ENCODE measurements around the gene ATP6V0D1.

DNA sequence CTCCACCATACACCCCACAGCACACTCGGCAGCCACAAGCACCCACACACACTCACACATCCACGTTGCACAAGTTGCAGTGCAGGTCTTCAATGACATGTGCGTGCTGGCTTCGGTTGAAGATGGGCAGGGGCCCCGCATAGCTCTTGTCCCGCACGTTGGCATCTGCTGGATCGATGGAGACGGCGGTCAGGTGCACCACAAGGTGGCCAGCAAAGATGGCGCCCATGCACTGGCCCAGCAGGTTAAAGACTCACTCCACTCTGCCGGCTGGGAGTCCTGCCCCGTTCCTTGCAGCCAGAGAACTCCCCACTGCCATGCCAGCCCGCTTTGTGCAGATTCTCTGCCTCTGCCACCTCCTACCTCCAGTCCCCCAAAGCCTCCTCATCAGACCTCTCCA lies 80.1 kb downstream of the ATP6V0D1 start:
- TF ChIP-seq POLR2A (IDR thresholded peaks at IDR 0.05) (no peak), POLR2AphosphoS5 (IDR thresholded peaks at IDR 0.05) (no peak)
- TF ChIP-seq, protein P1, sequence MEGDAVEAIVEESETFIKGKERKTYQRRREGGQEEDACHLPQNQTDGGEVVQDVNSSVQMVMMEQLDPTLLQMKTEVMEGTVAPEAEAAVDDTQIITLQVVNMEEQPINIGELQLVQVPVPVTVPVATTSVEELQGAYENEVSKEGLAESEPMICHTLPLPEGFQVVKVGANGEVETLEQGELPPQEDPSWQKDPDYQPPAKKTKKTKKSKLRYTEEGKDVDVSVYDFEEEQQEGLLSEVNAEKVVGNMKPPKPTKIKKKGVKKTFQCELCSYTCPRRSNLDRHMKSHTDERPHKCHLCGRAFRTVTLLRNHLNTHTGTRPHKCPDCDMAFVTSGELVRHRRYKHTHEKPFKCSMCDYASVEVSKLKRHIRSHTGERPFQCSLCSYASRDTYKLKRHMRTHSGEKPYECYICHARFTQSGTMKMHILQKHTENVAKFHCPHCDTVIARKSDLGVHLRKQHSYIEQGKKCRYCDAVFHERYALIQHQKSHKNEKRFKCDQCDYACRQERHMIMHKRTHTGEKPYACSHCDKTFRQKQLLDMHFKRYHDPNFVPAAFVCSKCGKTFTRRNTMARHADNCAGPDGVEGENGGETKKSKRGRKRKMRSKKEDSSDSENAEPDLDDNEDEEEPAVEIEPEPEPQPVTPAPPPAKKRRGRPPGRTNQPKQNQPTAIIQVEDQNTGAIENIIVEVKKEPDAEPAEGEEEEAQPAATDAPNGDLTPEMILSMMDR (IDR thresholded peaks at IDR 0.05): no peak
